ENCODE results near the gene LPIN3. TPM values are rescaled to one million over a fixed set of nuclear protein-coding genes. Genes with fewer than 3 reads are reported as not detected.
A peak's percentile ranks its signal among the peaks of the same experiment; 100 is the strongest.

LPIN3 gene
- total and polyA plus RNA-seq, 2 donors (not counting 3 experiments of a cell fraction or from before 2014, with no cell fraction given) = 2.1 to 3.0 TPM

- dilution Hi-C loops (cut with MboI; ENCODE audit: extremely low pct_ligation_motif_present, low sequenced_read_pairs) (no loop called here), intact Hi-C loops (cut with micrococcal nuclease) (no loop called here)
- Histone ChIP-seq H3K9me3 (replicated peaks; ENCODE audit: control insufficient read depth, insufficient read depth, low read length) (no peaks in the 10 kb centered on the region), H3K4me2 (ENCODE audit: insufficient read depth, low read length) (no peak overlapping the region), H3K27me3 (ENCODE audit: control insufficient read depth in 2 of 2, insufficient read depth in 2 of 2, low read length in 2 of 2) (no peaks in the 10 kb centered on the region), H4K20me1 (replicated peaks; ENCODE audit: control insufficient read depth, extremely low read depth, insufficient read depth, low read length) (no peaks in the 10 kb centered on the region), H3K9ac (replicated peaks; ENCODE audit: extremely low read depth, insufficient read depth, low read length) (no peak overlapping the region), H3K27ac (ENCODE audit: insufficient read depth, low read depth, low read length) (no peak overlapping the region), H3K4me3 (replicated peaks in 1 of 3; ENCODE audit: insufficient read depth in 1 of 3, low read depth in 1 of 3, low read length in 3 of 3) (no peak overlapping the region), H3K4me1 (ENCODE audit: control insufficient read depth, extremely low read depth, insufficient read depth, low read length) (peaks cover 6% of the 10 kb centered on the region), H3K9me1 (replicated peaks; ENCODE audit: control insufficient read depth, extremely low read depth, insufficient read depth, low read length) (no peaks in the 10 kb centered on the region), H3K79me2 (ENCODE audit: control insufficient read depth, insufficient read depth, low read length) (peaks cover 18% of the 10 kb centered on the region), H2AFZ (ENCODE audit: low read depth, low read length) (no peak overlapping the region), H3K36me3 (ENCODE audit: control insufficient read depth in 2 of 2, extremely low read depth in 1 of 2, insufficient read depth in 2 of 2, low read length in 2 of 2) (no peaks in the 10 kb centered on the region)
- no TSS peak for BruUV-seq (replicated peaks)
- TF ChIP-seq MAX (IDR thresholded peaks at IDR 0.05; ENCODE audit: insufficient read depth, insufficient read length) = no peak
- TF ChIP-seq EZH2 (IDR thresholded peaks at IDR 0.05; ENCODE audit: borderline replicate concordance, low read depth, low read length, severe bottlenecking) = no peak
- TF ChIP-seq POLR2AphosphoS5 (IDR thresholded peaks at IDR 0.05; ENCODE audit: insufficient read depth, low read depth, low read length) = no peak
- TF ChIP-seq JUN (IDR thresholded peaks at IDR 0.05; ENCODE audit: borderline replicate concordance, insufficient read depth, insufficient read length, low read depth) = no peak
- DNase-seq (ENCODE audit: low read depth, low spot score) (peak; percentile 59), FAIRE-seq (no peak)
- ChIA-PET CTCF (interaction anchor here (0.9 to 1.4 kb wide), 4 partner anchors 12 to 173 kb away, joined by 3 to 4 read pairs (median 3); no protein-coding TSS in a partner anchor), POLR2A (no interaction called here)
Measured at GRCh38 chr20:41308290-41308711, 32.3 kb upstream of the LPIN3 start.

- H3K4me3 ChIP-seq (replicated peaks in 1 of 3; ENCODE audit: insufficient read depth in 1 of 3, low read depth in 1 of 3, low read length in 3 of 3) = no peak overlapping the region
- no peaks in the 10 kb centered on the region for H4K20me1 ChIP-seq (replicated peaks; ENCODE audit: control insufficient read depth, extremely low read depth, insufficient read depth, low read length)
- BruUV-seq (replicated peaks) = no TSS peak
- no peak overlapping the region for H3K4me2 ChIP-seq (ENCODE audit: insufficient read depth, low read length)
- dilution Hi-C loops (cut with MboI; ENCODE audit: extremely low pct_ligation_motif_present, low sequenced_read_pairs) = no loop called here
- H3K4me1 ChIP-seq (ENCODE audit: control insufficient read depth, extremely low read depth, insufficient read depth, low read length) = peaks cover 6% of the 10 kb centered on the region
- H3K9me3 ChIP-seq (replicated peaks; ENCODE audit: control insufficient read depth, insufficient read depth, low read length) = no peaks in the 10 kb centered on the region
- H3K36me3 ChIP-seq (ENCODE audit: control insufficient read depth in 2 of 2, extremely low read depth in 1 of 2, insufficient read depth in 2 of 2, low read length in 2 of 2) = no peaks in the 10 kb centered on the region
- H2AFZ ChIP-seq (ENCODE audit: low read depth, low read length) = no peak overlapping the region
- POLR2A ChIA-PET = no interaction called here
- CTCF ChIA-PET = interaction anchor here (0.9 to 1.4 kb wide), 4 partner anchors 13 to 174 kb away, joined by 3 to 4 read pairs (median 3); no protein-coding TSS in a partner anchor
- H3K27me3 ChIP-seq (ENCODE audit: control insufficient read depth in 2 of 2, insufficient read depth in 2 of 2, low read length in 2 of 2) = no peaks in the 10 kb centered on the region
- intact Hi-C loops (cut with micrococcal nuclease) = no loop called here
- FAIRE-seq = no peak
- no peak overlapping the region for H3K9ac ChIP-seq (replicated peaks; ENCODE audit: extremely low read depth, insufficient read depth, low read length)
- DNase-seq (ENCODE audit: low read depth, low spot score) = no peak
- H3K9me1 ChIP-seq (replicated peaks; ENCODE audit: control insufficient read depth, extremely low read depth, insufficient read depth, low read length) = no peaks in the 10 kb centered on the region
- no peak overlapping the region for H3K27ac ChIP-seq (ENCODE audit: insufficient read depth, low read depth, low read length)
- no peak for TF ChIP-seq CTCF (IDR thresholded peaks at IDR 0.05; ENCODE audit: extremely low read depth in 1 of 2, insufficient read depth in 1 of 2, low read depth in 1 of 2, low read length in 2 of 2)
- no peak for TF ChIP-seq MYC (IDR thresholded peaks at IDR 0.05; ENCODE audit: low read depth, low read length)
- no peak for TF ChIP-seq JUN (IDR thresholded peaks at IDR 0.05; ENCODE audit: borderline replicate concordance, insufficient read depth, insufficient read length, low read depth)
- peaks cover 15% of the 10 kb centered on the region for H3K79me2 ChIP-seq (ENCODE audit: control insufficient read depth, insufficient read depth, low read length)
Measured at GRCh38 chr20:41308726-41309413, 31.8 kb upstream of the LPIN3 start.
